Neural progenitor cell (in vitro differentiated cells): Measurements from ENCODE around the gene L3MBTL1. TPM values are rescaled to one million over a fixed set of nuclear protein-coding genes. Genes with fewer than 3 reads are reported as not detected.

Source experiments
- DNase-seq: peaks from one replicate; pipeline ENCODE4 v3.0.0-alpha.2; 2016; ENCODE audit warnings: low spot score
- H2AFZ ChIP-seq: fragments of 200-600 bp; sonication (generic); replicated peaks from 2 replicates; pipeline ENCODE4 v1.6.1; 2016; ENCODE audit warnings: antibody characterized with exemption
- H3F3A ChIP-seq: fragments of 200-600 bp; sonication (generic); 2 replicates; pipeline ENCODE4 v1.6.1; 2016; ENCODE audit warnings: antibody characterized with exemption, low read depth
- H3K27ac ChIP-seq: fragments of 200-600 bp; sonication (generic); 2 replicates; pipeline ENCODE4 v1.5.1; 2016; ENCODE audit warnings: mild to moderate bottlenecking
- H3K27me3 ChIP-seq: fragments of 200-600 bp; sonication (generic); 2 replicates; pipeline ENCODE4 v1.6.1; 2016; ENCODE audit warnings: mild to moderate bottlenecking, moderate library complexity
- H3K36me3 ChIP-seq: fragments of 200-600 bp; sonication (generic); 2 replicates; pipeline ENCODE4 v1.5.1; 2016
- H3K4me1 ChIP-seq: fragments of 200-600 bp; sonication (generic); 2 replicates; pipeline ENCODE4 v1.6.1; 2016; ENCODE audit warnings: mixed run types
- H3K4me2 ChIP-seq: fragments of 200-600 bp; sonication (generic); 2 replicates; pipeline ENCODE4 v1.6.1; 2016
- H3K4me3 ChIP-seq: fragments of 200-600 bp; sonication (generic); 2 replicates; pipeline ENCODE4 v1.5.1; 2016
- H3K79me2 ChIP-seq: fragments of 200-600 bp; sonication (generic); 2 replicates; pipeline ENCODE4 v1.6.1; 2016; ENCODE audit warnings: low read depth
- H3K9ac ChIP-seq: fragments of 200-600 bp; sonication (generic); 2 replicates; pipeline ENCODE4 v1.6.1; 2016
- H3K9me3 ChIP-seq: fragments of 200-600 bp; sonication (generic); 2 replicates; pipeline ENCODE4 v1.5.1; 2016; ENCODE audit warnings: low read depth
- H4K20me1 ChIP-seq: fragments of 200-600 bp; sonication (generic); 2 replicates; pipeline ENCODE4 v1.6.1; 2016; ENCODE audit warnings: low read depth
- H3K27ac Mint-ChIP-seq: 3 replicates; pipeline ENCODE4 v1.8.0; 2021; ENCODE audit warnings: mixed read lengths
- H3K27me3 Mint-ChIP-seq: 2 replicates; pipeline ENCODE4 v1.8.0; 2022; ENCODE audit warnings: low read depth, mild to moderate bottlenecking, inconsistent platforms, moderate library complexity, mixed read lengths; ENCODE audit not compliant: insufficient read depth
- H3K36me3 Mint-ChIP-seq: 3 replicates; pipeline ENCODE4 v1.8.0; 2021; ENCODE audit warnings: mixed read lengths
- H3K4me1 Mint-ChIP-seq: 3 replicates; pipeline ENCODE4 v1.8.0; 2021; ENCODE audit warnings: mixed read lengths
- H3K4me3 Mint-ChIP-seq: 3 replicates; pipeline ENCODE4 v1.8.0; 2021; ENCODE audit warnings: mild to moderate bottlenecking, moderate library complexity, mixed read lengths
- H3K9me3 Mint-ChIP-seq: 3 replicates; pipeline ENCODE4 v1.8.0; 2020; ENCODE audit warnings: mixed read lengths
- EZH2 ChIP-seq: fragments of 200-600 bp; sonication (generic); IDR thresholded peaks from 2 replicates; pipeline ENCODE4 v1.6.1; 2017; ENCODE audit warnings: antibody characterized with exemption, mild to moderate bottlenecking, moderate library complexity
- EZH2phosphoT487 ChIP-seq: fragments of 200-600 bp; sonication (generic); IDR thresholded peaks from 2 replicates; pipeline ENCODE4 v1.6.1; 2017; ENCODE audit warnings: antibody characterized with exemption
- total RNA-seq: library from RNA; depleted of rRNA; stranded (reverse); fragments of >200 nt; gene quantifications from 2 replicates; pipeline ENCODE4 v1.2.3, GENCODE V29; 2015; ENCODE audit warnings: low replicate concordance
- TF ChIP-seq, protein P1 (sequence below): fragments of 200-600 bp; sonication (generic); IDR thresholded peaks from 2 replicates; pipeline ENCODE4 v1.5.1; 2017; ENCODE audit warnings: antibody characterized with exemption, mild to moderate bottlenecking

Gene L3MBTL1
- total RNA-seq, 1 donor from 2014 or later = 27.6 TPM

DNA sequence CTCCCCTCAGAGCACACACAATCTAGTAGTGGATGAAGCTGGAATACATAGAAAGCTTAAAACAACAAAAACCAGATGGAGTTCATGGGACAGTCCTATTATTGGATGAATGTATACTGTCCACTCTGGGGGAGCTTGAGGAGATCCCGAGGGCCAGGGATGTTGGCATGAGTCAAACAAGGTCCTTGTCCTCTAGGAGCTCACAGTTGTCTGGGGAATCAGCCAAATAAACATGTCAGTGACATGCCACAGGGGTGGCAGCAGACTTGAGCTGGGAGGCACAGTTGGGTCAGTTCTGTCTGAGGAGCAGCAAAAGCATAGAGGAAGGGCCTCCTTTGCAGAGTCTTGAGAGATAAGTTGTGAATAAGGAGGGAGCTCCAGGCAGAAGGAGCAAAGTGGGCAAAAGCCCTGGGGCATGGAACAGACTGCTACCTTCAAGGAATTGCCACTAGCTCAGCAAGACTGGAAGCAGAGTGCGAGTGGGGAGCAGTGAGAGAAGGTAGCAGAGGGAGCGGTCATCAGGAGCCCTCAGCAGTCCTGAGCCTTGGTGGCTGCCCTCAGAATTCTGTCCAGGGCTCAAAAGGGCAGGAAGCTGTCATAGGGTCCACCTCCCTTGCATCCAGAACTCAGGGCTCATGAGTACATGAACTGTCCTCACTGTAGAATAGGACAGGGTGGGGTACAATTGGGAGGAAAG is 22.1 kb downstream of the L3MBTL1 start:
- Histone ChIP-seq H3K4me1 (no peaks in the 10 kb centered on the region), H4K20me1 (no peaks in the 10 kb centered on the region), H3K27ac (no peak overlapping the region), H3K27me3 (no peaks in the 10 kb centered on the region), H3K9me3 (no peaks in the 10 kb centered on the region), H2AFZ (no peak overlapping the region), H3K4me2 (no peak overlapping the region), H3F3A (no peaks in the 10 kb centered on the region), H3K4me3 (no peak overlapping the region), H3K9ac (no peak overlapping the region), H3K36me3 (no peaks in the 10 kb centered on the region), H3K79me2 (no peaks in the 10 kb centered on the region)
- H3K4me3 Mint-ChIP-seq = peak overlapping the region; percentile 24
- H3K27me3 Mint-ChIP-seq = peaks cover 7% of the 10 kb centered on the region
- TF ChIP-seq EZH2 (no peak), EZH2phosphoT487 (no peak)
- TF ChIP-seq, protein P1, sequence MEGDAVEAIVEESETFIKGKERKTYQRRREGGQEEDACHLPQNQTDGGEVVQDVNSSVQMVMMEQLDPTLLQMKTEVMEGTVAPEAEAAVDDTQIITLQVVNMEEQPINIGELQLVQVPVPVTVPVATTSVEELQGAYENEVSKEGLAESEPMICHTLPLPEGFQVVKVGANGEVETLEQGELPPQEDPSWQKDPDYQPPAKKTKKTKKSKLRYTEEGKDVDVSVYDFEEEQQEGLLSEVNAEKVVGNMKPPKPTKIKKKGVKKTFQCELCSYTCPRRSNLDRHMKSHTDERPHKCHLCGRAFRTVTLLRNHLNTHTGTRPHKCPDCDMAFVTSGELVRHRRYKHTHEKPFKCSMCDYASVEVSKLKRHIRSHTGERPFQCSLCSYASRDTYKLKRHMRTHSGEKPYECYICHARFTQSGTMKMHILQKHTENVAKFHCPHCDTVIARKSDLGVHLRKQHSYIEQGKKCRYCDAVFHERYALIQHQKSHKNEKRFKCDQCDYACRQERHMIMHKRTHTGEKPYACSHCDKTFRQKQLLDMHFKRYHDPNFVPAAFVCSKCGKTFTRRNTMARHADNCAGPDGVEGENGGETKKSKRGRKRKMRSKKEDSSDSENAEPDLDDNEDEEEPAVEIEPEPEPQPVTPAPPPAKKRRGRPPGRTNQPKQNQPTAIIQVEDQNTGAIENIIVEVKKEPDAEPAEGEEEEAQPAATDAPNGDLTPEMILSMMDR = no peak
- no peaks in the 10 kb centered on the region for H3K9me3 Mint-ChIP-seq
- no peaks in the 10 kb centered on the region for H3K4me1 Mint-ChIP-seq
- H3K36me3 Mint-ChIP-seq = no peaks in the 10 kb centered on the region
- DNase-seq = no peak
- peak overlapping the region; percentile 65 for H3K27ac Mint-ChIP-seq

DNA sequence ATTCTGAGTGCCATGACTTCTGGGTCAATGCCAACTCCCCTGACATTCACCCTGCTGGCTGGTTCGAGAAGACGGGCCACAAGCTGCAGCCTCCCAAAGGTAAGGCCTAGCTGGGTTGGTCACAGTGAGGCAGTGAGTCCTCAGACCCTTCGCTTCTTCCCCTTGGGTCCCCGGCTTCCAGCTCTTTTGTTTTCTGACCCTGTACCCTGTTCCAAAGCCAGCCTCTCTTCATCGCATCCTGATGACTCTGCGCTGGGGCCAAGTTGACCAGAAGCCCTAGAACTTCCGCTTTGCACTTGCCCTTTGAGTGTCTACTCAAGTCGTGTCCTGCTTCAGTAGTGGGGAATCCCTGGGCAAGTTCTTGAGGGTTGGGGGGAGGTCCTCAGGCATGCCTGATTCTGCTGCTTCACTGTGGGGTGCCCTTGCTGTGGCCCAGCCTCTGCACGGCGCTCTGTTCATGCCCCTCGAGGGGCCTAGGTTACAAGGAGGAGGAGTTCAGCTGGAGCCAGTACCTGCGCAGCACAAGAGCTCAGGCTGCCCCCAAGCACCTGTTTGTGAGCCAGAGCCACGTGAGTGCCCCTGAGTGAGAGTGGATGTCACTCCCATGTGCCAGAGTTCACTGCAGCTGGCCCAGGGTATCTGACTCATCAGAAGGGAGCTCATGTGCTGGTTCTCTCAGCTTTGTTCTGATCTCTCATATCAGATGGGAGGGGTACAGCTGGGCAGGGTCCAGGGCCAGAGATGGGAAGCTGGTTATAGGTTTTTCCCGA is 23.0 kb downstream of the L3MBTL1 start:
- TF ChIP-seq, protein P1 = no peak
- TF ChIP-seq EZH2 (no peak), EZH2phosphoT487 (no peak)
- Histone ChIP-seq H3K79me2 (no peaks in the 10 kb centered on the region), H2AFZ (no peak overlapping the region), H3F3A (no peaks in the 10 kb centered on the region), H4K20me1 (no peaks in the 10 kb centered on the region), H3K4me3 (no peak overlapping the region), H3K4me2 (no peak overlapping the region), H3K36me3 (no peaks in the 10 kb centered on the region), H3K27ac (no peak overlapping the region), H3K4me1 (no peaks in the 10 kb centered on the region), H3K9me3 (no peaks in the 10 kb centered on the region), H3K27me3 (no peaks in the 10 kb centered on the region), H3K9ac (no peak overlapping the region)
- Mint-ChIP-seq H3K4me1 (no peaks in the 10 kb centered on the region), H3K4me3 (no peak overlapping the region), H3K27ac (no peak overlapping the region), H3K36me3 (no peaks in the 10 kb centered on the region), H3K9me3 (no peaks in the 10 kb centered on the region), H3K27me3 (peaks cover 4% of the 10 kb centered on the region)
- DNase-seq = no peak

DNA sequence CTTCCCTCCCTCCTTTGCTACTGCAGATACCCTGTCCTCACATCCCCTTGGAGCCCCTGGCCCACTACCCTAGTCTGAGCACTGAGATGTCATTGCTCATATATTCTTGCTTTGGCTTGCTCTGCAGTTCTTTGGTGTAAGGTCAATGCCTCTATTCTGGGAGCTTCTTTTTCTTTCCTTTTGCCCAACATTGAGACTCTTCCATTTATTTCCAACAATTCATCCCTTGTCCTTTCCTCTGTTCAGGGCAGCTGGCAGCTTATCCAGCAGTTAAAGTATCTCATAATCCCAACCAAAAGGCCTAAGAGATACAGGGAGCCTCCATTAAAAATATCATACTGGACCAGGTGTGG is 23.6 kb downstream of the L3MBTL1 start:
- Histone ChIP-seq H3K36me3 (no peaks in the 10 kb centered on the region), H3K79me2 (no peaks in the 10 kb centered on the region), H2AFZ (no peak overlapping the region), H3K27ac (no peak overlapping the region), H3K9me3 (no peaks in the 10 kb centered on the region), H3K27me3 (no peaks in the 10 kb centered on the region), H3K4me3 (no peak overlapping the region), H4K20me1 (no peaks in the 10 kb centered on the region), H3K4me1 (no peaks in the 10 kb centered on the region), H3F3A (no peaks in the 10 kb centered on the region), H3K9ac (no peak overlapping the region), H3K4me2 (no peak overlapping the region)
- H3K27ac Mint-ChIP-seq = no peak overlapping the region
- no peak for DNase-seq
- H3K36me3 Mint-ChIP-seq = no peaks in the 10 kb centered on the region
- H3K4me1 Mint-ChIP-seq = no peaks in the 10 kb centered on the region
- H3K27me3 Mint-ChIP-seq = peaks cover 4% of the 10 kb centered on the region
- H3K9me3 Mint-ChIP-seq = no peaks in the 10 kb centered on the region
- no peak for TF ChIP-seq EZH2
- TF ChIP-seq, protein P1 = no peak
- TF ChIP-seq EZH2phosphoT487 = no peak
- no peak overlapping the region for H3K4me3 Mint-ChIP-seq
